A172 (cell line): Measurements from ENCODE around the gene DPM2. TPM values are rescaled to one million over a fixed set of nuclear protein-coding genes. Genes with fewer than 3 reads are reported as not detected.

Experiments used
- DNase-seq: peaks from one replicate; pipeline ENCODE4 v3.0.0-alpha.2; 2015; ENCODE audit warnings: low spot score
- total RNA-seq: library from RNA; depleted of rRNA; stranded (reverse); fragments of >200 nt; shearing (Covaris generic); gene quantifications from 2 replicates; pipeline ENCODE4 v1.2.3, GENCODE V29; 2014

Gene DPM2
- total RNA-seq, 1 experiment from 2014 or later: 50.5 TPM

DNA sequence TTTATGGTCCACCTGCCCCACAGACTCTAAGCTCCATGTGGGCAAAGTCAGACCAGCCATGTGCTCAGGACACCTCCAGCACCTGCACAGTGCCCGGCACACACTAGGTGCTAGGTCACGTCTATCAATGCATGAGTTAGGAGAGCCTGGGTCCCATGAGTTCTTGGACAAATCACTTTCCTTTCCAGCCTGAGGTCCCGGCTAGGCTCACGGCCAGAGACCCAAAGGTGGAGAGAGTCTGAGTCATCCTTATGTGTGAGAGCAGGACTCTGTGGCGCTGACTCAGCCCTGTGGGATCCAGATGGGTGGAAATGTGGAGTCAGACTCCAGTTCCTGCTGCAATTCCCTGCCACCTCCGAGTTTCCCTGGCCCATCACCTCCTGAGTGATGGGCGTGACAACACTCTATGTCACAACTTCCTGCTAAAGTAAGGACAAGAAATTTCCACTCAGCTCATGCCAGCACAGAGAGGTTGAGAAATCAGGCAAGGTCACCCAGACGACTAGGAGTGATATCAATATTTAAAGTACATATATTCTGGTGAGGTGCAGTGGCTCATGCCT is 18.3 kb downstream of the DPM2 start:
- DNase-seq: peak; percentile 100

DNA sequence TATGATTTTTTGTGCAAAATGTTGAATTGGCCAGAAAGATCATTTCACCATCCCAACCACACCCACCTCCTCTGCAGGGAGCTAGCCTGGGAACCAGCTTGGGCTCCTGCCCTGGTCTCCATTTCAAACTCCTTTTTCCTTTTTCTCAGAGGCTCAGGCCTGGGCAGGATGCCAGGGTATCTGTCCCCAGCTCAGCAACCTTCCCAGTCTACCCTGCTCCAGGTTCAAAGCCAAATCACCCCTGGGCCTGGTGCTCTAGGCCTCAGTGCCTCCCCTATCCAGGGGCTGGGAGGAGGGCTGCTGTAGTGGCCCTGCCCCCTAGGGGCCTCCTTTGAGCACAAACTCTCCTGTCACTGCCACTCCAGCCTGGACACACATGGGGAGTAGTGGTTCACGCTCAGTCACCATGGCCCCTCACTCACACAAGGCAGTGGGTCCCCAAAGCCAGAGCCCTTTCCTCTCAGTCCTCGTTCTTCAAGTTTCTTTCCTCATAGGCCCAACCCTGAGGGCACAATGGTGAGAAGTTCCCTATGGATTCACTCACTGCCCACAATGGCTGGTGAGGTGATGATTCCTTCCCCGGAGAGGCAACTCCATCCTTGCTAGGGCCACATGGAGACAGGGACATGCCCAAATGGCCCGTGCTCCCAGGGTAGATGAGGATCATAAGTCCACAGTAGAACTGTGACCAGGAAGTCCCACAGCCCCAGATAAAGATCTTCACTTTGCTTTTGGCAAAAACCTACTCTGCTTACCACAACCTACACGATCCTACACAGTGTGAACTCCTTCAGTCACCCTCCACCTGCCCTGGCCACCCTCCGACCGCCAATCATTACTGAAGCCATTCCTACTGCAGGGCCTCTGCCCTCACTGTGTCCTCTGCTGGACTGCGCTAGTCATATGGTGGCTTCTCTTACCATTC is 19.2 kb downstream of the DPM2 start:
- DNase-seq: peak; percentile 47

- DNase-seq: no peak
Observed at GRCh38 chr9:127917603-127918002, 20.1 kb downstream of the DPM2 start.

GRCh38 chr9:127916720-127917581 is 20.7 kb downstream of the DPM2 start, which contains the start of gene ST6GALNAC4:
Gene ST6GALNAC4 (minus strand): TSS chr9:127917041. CDS start chr9:127916419, 622 bp downstream.
- peak; percentile 84 for DNase-seq

DNA sequence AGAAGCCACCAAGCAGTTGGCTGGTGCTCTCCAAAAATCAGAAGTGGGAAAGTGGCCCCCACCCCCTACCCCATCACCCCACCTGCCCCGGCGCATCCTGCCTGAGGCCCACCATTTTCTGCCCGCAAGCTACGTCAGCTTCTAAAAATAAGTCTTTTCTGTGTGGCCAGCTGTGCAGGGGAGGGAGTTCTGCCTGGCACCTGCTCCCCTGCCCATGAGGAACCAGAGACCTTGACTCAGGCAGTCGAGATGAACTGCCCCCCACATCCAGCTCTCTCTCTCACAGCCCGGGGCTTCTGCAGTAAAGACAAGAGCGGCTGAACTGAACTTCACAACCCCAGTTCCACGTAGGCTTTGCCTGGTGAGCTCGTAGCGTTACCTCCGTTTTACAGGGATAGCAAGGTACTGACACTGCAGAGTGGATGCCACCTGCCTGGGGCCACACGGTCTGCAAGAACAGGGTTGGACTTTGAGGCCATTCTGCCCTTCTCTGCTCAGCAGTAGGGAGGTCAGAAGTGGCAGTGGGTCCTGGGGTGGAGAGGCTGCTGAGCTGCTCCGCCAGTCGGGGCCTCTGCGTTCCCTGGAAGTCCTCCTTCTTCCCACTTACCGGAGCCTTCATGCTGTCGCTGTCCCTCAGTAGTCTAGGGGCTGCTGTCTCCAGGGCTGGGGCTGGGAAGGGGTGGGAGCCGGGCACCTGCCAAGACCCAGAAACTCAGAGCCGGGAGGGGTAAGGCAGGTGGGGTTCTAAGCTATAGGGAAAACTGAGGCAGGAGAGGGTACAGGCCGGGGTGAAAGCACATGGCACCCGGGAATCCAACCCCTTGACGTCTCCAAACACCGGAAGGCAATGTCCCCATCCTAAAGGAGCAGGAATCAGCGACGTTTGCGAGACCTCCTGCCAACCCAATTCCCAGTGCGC is 21.6 kb downstream of the DPM2 start:
- DNase-seq: no peak

DNA sequence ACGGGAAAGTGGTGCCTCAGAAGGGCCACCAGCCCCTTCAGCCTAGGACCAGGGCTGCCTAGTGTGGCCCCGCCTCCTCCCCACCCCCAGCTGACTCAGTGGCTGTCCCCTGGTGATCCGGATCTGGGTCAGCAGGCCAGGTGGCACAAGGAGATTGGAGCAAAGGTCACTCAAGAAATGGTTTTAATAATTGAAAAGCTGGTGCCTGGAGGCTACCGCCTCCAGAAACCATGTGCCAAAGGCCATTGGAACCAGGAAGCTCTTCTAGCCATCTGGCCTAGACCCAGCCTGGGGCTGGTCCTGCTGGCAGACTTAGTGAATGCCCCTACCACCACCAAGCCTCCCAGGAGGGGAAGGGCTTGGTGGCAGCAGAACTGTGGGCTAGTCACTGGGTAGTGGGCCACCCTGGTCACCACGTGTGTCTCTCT is 22.3 kb downstream of the DPM2 start:
- no peak for DNase-seq

DNA sequence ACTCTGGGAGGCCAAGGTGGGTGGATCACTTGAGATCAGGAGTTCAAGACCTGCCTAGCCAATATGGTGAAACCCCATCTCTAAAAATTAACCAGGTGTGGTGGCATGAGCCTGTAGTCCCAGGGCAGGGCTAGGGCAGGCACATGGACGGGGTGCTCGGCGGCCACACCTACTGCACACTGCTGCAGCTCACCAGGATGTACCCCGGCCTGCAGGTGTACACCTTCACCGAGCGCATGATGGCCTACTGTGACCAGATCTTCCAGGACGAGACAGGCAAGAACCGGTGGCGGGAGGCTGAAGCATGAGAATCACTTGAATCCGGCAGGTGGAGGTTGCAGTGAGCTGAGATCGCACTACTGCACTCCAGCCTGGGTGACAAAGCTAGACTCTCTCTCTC is 24.0 kb downstream of the DPM2 start:
- DNase-seq: no peak

GRCh38 chr9:127912882-127913281 is 24.8 kb downstream of the DPM2 start:
- no peak for DNase-seq

DNA sequence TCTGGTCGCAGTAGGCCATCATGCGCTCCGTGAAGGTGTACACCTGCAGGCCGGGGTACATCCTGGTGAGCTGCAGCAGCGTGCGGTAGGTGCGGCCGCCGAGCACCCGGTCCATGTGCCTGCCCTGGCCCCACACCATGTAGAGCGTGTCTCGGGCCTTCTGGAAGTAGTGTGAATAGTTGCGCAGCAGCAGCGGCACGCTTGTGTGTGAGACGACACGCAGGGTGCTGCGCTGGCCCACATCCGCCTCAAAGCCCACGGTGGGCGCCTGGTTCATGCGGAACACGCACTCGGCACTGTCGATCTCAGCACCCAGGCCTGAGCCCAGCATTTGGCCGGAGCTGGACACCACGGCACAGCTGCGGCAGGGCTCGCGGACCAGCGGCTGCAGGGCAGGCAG is 25.4 kb downstream of the DPM2 start:
- DNase-seq: no peak

- peak; percentile 72 for DNase-seq
Observed at GRCh38 chr9:127910613-127911205, 26.9 kb downstream of the DPM2 start.

DNA sequence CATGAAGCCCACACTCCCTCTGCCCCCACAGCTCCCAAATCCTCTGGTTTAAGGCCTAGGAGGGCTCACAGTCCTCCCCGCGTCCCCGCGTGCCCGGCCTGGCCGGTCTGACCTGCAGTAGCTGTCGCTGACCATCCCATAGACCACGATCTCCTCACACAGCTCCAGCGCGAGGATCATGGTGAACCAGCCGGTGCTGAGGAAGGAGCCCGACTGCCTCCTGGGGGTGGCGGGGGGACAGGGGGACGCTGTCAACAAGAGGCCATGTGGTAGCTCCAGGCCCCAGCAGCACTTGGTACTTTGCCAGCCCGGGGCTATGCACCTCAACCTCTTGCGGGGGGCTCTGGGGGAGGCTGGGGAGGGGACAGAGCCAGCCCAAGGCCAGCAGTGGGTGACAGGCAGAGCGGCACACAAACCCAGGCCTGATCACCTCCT is 27.8 kb downstream of the DPM2 start:
- no peak for DNase-seq

DNA sequence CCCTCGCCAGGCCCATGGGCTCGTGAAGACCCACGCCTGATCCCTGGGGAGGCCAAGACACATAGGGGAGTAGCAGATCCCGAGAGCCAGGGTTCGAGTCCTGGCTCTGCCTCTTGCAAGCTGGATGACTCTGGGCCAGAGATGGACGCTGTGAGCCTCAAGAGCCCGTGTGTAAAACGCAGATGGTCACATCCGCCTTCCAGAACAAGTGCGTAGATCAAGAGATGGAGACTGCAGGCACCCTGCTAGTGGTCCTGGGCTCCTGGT is 29.1 kb downstream of the DPM2 start:
- DNase-seq: no peak

GRCh38 chr9:127907867-127908659 is 29.6 kb downstream of the DPM2 start:
- no peak for DNase-seq

GRCh38 chr9:127905788-127906191 is 31.9 kb downstream of the DPM2 start:
- no peak for DNase-seq

DNA sequence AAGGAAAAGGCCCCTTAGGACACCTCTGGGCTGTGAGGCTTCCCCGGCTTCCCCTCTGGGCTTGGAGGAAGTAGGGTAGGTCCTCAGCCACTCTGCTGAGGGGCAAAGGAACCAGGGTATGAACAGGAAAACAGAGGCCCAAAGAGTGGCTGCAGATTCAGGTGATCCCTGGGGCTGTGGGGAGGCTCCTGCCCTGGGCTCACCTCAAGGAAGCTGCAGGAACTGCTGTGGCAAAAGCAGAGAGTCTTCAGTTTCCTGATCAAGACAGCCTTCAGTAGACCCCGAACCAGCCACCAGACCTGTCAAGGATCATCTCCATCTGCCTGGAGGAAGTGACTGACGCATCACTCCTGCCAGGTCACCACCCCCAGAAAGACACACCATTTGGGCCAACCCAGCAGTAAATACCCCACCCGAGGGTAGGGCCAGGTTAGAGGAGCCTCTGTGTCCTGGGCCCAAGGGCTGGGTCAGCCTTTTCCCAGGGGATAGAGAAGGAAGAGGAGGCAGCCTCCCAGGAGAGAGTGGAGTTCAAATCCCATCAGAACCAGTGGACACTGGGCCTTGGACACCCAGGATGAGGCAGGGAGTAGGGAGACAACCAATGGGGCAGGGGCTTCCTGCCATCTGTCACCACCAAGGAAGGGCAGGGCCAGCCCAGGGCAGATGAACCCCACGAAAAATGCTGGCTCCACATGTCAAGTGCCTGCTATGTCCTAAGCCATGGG is 32.5 kb downstream of the DPM2 start:
- no peak for DNase-seq

DNA sequence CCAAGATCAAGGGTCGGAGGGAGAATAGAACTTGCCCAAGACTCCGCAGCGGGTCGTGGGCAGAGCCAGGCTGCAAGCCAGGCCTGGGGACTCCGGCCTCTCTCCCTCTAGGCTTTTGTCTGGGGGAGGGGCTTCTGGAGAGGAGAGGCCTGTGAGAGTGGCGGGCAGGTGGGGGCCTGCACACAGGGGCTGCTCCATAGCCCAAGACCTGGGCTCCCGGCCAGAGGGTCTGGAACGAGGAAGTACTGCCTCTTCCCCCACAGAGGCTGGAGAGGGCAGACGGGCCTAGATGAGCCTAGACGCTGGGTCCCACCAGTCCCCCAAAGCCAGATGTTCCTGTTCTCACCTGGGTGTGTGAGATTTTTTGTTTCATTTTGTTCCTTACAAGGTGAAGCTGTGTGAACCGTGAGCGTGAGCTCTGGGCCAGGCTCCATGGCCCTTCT is 33.1 kb downstream of the DPM2 start:
- no peak for DNase-seq

DNA sequence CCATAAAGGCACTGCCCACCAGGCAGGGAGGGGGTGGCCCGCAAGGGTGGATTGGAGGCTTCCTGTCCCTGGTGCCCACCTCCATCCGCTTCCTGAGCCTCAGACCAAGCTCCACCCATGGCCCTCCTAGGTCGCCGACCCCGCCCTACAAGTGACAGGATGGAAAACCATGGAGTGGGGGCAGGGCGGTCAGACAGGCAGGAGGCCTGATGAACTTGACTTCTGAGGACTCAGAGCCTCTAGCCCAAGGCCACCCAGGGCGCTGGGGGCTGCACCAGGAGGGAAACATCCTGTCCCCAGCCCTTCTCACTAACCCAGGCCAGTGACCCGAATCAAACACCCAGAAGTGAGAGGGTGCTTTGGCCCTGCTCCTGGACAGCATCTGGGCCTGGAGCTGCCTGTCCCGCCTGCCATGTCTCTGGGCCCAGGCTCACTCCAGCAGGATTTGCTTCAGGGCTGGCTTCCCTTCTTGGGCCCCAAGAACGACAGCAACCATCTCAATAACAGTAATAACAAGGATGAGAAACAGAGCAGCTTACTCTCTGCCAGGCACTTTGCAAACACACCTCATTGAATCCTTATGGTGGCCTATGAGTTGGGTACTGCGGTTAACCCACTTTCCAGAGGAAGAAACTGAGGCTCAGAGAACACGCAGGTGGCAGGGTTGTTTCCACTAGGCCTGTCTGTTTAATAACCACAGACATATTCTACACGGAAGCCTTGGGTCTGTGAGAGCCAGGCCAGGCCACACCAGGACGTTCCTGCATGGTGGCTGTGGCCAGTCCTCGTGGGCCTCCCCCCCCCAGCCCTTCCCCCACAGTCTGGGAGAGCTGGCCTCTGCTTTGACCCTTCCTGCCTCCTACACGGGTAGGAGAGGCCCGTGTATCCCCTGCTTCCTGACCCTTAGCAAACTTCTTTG is 33.8 kb downstream of the DPM2 start:
- DNase-seq: peak; percentile 57
